Measurements from ENCODE around the gene TMEM41A. TPM values are rescaled to one million over a fixed set of nuclear protein-coding genes. Genes with fewer than 3 reads are reported as not detected.

TMEM41A gene
- polyA plus RNA-seq, 12 donors, result 15.7 to 26.7 (median 18.5) TPM; not detected in 1

Other genes starting within 250 kb of the TMEM41A start
- gene EHHADH, start 245.0 kb downstream of the TMEM41A start, polyA plus RNA-seq (ENCODE audit: insufficient read length in 12 of 12), result 1 to 10 TPM in 11 of 12 donors, not detected in 1; 2.2 to 7.2 (median 3.5) TPM
- gene MAP3K13, start 135.9 kb downstream of the TMEM41A start, polyA plus RNA-seq (ENCODE audit: insufficient read length in 12 of 12), result 10 to 100 TPM in 11 of 12 donors, not detected in 1; 10.9 to 51.2 (median 19.2) TPM
- gene LIPH, start 53.6 kb upstream of the TMEM41A start, polyA plus RNA-seq (ENCODE audit: insufficient read length in 12 of 12), result 10 to 100 TPM in 1 of 12 donors, 1 to 10 TPM in 3, under 1 TPM in 7, not detected in 1; 0.10 to 11.9 (median 0.36) TPM
- gene SENP2, start 87.3 kb upstream of the TMEM41A start, polyA plus RNA-seq (ENCODE audit: insufficient read length in 12 of 12), result 10 to 100 TPM in 11 of 12 donors, not detected in 1; 23.7 to 56.5 (median 37.4) TPM